ENCODE measurements around the gene SETDB2. TPM values are rescaled to one million over a fixed set of nuclear protein-coding genes. Genes with fewer than 3 reads are reported as not detected.

The SETDB2 gene
- total and polyA plus RNA-seq, 2 of the 13 experiments (the other 11 are each of a cell fraction or from before 2014, with no cell fraction given), result 8.1 to 8.7 TPM

GRCh38 chr13:49464621-49465325 is 20.7 kb downstream of the SETDB2 start (continued):
- peak; percentile 68 for TF ChIP-seq TCF7 (IDR thresholded peaks at IDR 0.05; ENCODE audit: low read depth)
- peak; percentile 86 for TF ChIP-seq BCL6 (CRISPR knock-in tag; IDR thresholded peaks at IDR 0.05)
- no peak for TF ChIP-seq ZNF776 (CRISPR knock-in tag; IDR thresholded peaks at IDR 0.05)
- no peak for TF ChIP-seq MYPOP (CRISPR knock-in tag; IDR thresholded peaks at IDR 0.05)
- TF ChIP-seq TBX2 (CRISPR knock-in tag; IDR thresholded peaks at IDR 0.05; ENCODE audit: borderline replicate concordance), result peak; percentile 76
- TF ChIP-seq SOX13 (IDR thresholded peaks at IDR 0.05), result 0 out of 2 replicates have a peak, but pooled peaks have one; percentile 33
- TF ChIP-seq SOX13 (CRISPR knock-in tag; conservative IDR thresholded peaks at IDR 0.05 in 1 of 2, IDR thresholded peaks at IDR 0.05 in 1 of 2), result peak in 1 of 2 experiments; percentile 88; a peak in 2 of 4 replicates
- TF ChIP-seq SKIL (CRISPR knock-in tag; IDR thresholded peaks at IDR 0.05; ENCODE audit: borderline replicate concordance), result peak; percentile 54; the same call in 1 of the 2 replicates
- TF ChIP-seq PHF21A (CRISPR knock-in tag; IDR thresholded peaks at IDR 0.05), result peak; percentile 75
- no peak for TF ChIP-seq ZNF296 (CRISPR knock-in tag; conservative IDR thresholded peaks at IDR 0.05)
- peak; percentile 74 for TF ChIP-seq SAP130 (CRISPR knock-in tag; IDR thresholded peaks at IDR 0.05; ENCODE audit: low read depth)
- peak; percentile 91 for TF ChIP-seq ARID5B (CRISPR knock-in tag; IDR thresholded peaks at IDR 0.05)
- TF ChIP-seq ZFP37 (CRISPR knock-in tag; IDR thresholded peaks at IDR 0.05; ENCODE audit: borderline replicate concordance), result no peak
- TF ChIP-seq ZNF878 (CRISPR knock-in tag; IDR thresholded peaks at IDR 0.05), result 0 out of 2 replicates have a peak, but pooled peaks have one; percentile 39
- TF ChIP-seq NCOA1 (CRISPR knock-in tag; IDR thresholded peaks at IDR 0.05), result 0 out of 2 replicates have a peak, but pooled peaks have one; percentile 26
- peak; percentile 62; the same call in 1 of the 2 replicates for TF ChIP-seq ZNF670 (CRISPR knock-in tag; IDR thresholded peaks at IDR 0.05; ENCODE audit: borderline replicate concordance)
- TF ChIP-seq ARNT2 (CRISPR knock-in tag; IDR thresholded peaks at IDR 0.05; ENCODE audit: low read depth), result 0 out of 2 replicates have a peak, but pooled peaks have one; percentile 48
- no peak for TF ChIP-seq SATB2 (CRISPR knock-in tag; IDR thresholded peaks at IDR 0.05)
- TF ChIP-seq CBFB (CRISPR knock-in tag; IDR thresholded peaks at IDR 0.05), result peak; percentile 73; the same call in 1 of the 2 replicates
- no peak for TF ChIP-seq PREB (CRISPR knock-in tag; IDR thresholded peaks at IDR 0.05)
- TF ChIP-seq TBX3 (IDR thresholded peaks at IDR 0.05; ENCODE audit: borderline replicate concordance), result peak; percentile 59; the same call in 1 of the 2 replicates
- no peak for TF ChIP-seq ZNF83 (CRISPR knock-in tag; IDR thresholded peaks at IDR 0.05; ENCODE audit: borderline replicate concordance)
